GM19240 (cell line): ENCODE data around the gene C19orf53.

Experiments used
- DNase-seq: peaks from one replicate; pipeline ENCODE4 v3.0.0; 2011; ENCODE audit warnings: low spot score; ENCODE audit not compliant: insufficient read length

C19orf53 gene

GRCh38 chr19:13825489-13826441 lies 51.5 kb downstream of the C19orf53 start:
- DNase-seq = no peak

DNA sequence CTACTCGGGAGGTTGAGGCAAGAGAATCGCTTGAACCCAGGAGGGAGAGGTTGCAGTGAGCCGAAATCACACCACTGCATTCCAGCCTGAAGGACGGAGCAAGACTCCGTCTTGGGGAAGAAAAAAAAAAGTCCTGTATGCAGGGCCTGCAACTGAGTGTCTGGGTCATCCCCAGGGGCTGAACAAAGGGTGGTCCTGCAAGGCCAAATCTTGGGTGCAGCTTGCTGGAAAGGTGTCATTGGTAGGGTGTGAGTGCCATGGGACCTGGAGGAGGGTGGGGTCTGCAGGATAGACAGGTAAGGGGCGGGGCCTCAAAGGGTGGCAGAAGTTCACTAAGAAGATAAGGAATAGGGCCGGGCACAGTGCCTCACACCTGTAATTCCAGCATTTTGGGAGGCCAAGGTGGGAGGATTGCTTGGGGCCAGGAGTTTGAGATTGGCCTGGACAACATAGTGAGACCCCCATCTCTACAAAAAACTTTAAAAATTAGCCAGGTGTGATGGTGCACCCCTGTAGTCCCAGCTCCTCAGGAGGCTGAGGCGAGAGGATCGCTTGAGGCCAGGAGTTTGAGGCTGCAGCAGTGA lies 52.5 kb downstream of the C19orf53 start:
- no peak for DNase-seq

DNA sequence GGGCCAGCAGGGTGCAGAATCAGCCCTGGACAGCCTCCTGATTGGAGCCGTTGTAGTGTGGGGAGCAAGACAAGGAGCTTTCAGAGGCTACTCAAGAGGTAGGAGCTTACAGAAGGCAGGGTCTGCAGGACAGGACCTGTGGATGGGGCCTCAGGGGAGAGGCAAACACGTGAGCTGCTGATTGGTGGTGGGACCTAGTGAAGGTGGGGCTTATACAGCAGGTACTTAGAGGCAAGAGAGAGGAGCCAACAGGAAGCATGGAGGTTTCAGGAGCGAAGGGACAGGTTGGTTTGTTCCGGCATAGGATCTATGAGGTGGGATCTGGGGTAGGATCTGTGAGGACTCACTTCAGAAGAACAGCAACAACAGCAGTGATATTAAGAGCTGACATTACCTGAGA lies 53.4 kb downstream of the C19orf53 start:
- no peak for DNase-seq
